NOMO-1 (cell line): ENCODE data around the gene HOXD1.

Experiments
- DNase-seq, 2 experiments: peaks; one replicate each; lab custom pipeline; 2025; ENCODE audit not compliant: unreplicated experiment in 2 of 2; lab: John Stamatoyannopoulos, UW

HOXD1 gene

DNA sequence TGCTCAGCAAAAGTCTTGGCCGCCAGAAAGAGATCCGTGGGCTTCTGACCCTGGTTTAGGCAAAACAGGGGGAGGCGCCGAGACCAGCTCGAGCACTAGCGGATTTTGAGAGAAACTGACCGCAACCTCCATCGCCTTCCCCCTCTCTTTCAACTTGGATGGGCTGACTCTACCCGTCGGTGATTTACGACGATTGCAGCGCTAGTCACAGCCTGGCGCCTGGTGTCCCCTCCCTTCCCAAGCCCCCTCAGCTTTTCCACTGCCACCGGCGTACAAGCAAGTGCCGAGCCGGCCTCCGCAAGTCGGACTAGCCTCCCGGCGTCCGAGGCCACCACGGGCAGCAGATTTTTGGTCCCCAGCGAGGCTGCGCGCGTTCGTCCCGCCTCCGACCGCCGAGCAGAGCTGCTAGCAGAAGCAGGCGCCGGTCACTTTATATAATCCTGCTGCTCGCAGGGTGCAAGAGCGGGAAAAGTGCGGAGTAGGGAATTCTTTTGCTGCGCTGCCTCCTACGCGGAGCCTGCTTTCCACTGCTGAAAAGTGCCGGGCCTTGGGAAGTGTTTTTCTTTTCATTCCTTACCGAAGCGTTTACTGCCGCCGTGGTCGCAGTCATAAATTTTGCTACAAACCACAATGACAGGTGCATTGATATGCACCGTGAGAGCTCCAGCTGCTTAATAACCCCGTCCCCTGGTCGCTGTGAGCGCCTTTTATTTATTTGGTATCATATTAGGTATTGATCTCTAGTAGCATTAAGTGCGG, 23.7 kb upstream of the HOXD1 start:
- DNase-seq = no peak

DNA sequence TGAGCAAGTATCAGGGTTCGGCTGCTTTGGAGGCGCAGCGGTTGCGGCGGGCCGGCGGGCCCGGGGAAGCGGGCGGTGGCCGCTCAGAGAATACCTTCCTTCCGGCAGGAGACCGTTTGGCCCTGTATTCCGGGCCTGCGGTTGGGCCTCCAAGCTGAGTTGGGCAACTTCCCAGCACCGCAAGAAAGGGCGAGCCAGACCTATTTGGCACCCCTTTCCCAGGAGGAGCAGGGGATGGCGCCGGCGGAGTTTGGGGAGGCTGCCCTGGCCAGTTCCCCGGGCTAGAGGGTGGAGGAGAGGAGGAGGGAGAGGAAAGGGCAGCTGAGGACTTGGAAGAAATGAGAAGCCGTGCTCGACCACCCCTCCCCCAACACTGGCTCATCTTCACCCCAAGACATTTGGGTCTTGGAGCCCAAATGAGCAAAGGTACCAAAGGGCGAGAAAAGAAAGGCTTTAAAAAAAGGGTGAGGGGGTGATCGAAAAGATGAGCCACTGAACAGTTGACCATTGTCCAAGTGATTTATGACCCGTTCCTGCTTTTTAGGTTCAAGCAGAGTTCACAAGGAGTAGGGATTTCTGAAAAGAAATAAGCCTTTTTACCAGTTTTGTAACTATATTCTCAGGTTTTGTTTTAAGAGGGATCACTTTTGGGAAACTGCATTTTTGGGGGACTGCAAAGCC, 23.0 kb upstream of the HOXD1 start:
- no peak for DNase-seq

DNA sequence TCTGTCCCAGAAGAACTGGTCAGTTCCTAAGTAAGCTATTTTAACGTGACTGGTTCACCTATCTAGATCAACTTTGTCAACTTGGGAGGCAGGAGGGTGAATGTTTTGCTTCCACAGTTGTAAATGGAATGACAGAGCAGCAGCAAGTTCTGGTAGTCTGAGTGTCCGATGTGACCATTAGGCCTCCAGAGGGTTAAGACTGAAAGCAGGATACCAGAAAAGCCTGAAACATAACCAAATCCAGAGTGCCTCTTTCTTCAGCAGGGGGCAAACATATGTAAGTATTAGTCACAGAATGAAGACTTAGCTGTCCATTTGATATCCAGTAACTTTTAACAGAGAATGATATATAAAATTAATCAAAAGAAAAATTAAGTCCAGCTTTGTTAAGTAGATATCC, 22.2 kb upstream of the HOXD1 start:
- no peak for DNase-seq

DNA sequence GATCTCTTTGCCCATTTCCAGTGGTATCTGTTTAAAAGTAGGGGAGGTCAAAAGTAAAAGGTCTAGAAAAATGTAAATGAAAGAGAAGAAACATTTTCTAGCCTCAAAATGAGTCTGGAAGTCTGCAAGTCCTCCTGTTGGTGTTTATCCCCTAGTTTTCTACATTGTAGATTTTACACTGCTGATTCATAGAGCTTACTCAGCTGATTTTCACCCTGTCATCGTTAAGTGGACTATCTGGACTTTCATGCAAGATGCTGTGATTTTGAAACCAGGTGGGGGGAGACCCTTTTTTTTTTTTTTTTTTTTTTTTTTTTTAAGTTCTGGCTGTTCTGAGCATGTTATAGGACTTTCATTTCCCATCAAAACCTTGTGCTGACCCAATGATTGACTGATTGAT, 21.1 kb upstream of the HOXD1 start:
- no peak for DNase-seq

GRCh38 chr2:176169181-176169580, 19.3 kb upstream of the HOXD1 start:
- no peak for DNase-seq

DNA sequence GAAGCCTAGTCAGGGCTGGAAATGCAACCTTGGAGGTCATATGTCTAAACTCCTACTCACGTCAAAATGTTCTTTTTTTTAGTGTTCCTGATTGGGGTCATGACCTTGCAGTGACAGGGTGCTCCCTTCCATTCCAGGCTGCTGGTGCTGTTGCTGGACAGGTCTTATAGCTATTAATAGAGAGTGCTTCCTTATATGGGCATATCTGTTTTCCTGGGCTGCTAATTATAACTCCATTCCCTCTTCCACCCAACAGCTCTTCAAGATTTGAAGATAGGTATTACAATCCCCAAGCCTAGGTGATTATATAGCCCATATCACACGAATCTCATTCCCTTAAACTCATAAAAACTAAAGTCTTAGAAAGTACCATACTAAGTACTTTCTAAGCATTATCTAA, 18.8 kb upstream of the HOXD1 start:
- no peak for DNase-seq

DNA sequence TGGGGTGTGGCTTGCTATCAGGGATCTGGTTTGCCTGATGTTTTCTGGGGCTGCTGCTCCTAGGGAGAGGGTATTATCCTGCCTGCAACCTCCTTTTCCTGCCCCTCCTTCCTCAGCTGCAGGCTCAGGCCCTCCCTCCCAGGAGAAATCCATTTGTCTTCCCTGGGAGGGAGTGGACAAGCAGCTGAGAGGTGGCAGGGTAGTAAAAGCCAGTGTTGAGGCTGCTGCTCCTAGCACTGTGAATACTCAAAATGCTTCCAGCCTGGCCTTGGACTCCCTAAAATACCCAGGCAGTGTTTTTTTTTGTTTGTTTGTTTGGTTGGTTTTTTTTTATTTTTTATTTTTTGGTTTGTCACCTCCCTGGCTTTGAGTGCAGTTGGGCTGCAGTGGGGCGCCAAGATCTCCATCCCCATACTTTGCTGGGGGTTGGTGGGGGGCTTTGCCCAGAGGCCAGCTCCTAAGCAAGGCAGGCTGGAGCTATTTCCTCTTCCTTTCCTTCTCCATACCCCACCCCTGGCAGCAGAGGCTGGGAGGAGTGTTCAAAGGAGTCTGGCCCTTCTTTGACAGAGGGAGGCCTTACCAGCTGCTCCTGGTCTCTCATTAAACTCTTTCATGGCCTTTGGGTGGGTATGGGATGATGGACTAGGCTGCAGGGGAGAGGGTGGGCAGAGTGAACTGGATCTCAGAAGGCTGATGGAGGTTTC, 17.7 kb upstream of the HOXD1 start:
- DNase-seq = no peak

DNA sequence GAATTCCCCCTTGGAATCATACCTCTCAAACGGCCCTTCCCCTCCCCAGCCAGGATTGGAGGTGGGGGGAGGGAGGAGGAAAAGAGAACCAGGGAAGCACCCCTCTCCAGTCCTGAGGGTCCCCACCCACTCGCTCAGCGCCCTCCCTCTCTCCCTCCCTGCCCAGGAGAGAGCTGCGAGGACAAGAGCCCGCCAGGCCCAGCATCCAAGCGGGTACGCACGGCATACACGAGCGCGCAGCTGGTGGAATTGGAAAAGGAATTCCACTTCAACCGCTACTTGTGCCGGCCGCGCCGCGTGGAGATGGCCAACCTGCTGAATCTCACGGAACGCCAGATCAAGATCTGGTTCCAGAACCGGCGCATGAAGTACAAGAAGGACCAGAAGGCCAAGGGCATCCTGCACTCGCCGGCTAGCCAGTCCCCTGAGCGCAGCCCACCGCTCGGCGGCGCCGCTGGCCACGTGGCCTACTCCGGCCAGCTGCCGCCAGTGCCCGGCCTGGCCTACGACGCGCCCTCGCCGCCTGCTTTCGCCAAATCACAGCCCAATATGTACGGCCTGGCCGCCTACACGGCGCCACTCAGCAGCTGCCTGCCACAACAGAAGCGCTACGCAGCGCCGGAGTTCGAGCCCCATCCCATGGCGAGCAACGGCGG, 17.0 kb upstream of the HOXD1 start:
- DNase-seq = no peak

- DNase-seq = no peak
Observed at GRCh38 chr2:176172007-176172894, 16.2 kb upstream of the HOXD1 start.

GRCh38 chr2:176172895-176173566, 15.4 kb upstream of the HOXD1 start:
- no peak for DNase-seq

DNA sequence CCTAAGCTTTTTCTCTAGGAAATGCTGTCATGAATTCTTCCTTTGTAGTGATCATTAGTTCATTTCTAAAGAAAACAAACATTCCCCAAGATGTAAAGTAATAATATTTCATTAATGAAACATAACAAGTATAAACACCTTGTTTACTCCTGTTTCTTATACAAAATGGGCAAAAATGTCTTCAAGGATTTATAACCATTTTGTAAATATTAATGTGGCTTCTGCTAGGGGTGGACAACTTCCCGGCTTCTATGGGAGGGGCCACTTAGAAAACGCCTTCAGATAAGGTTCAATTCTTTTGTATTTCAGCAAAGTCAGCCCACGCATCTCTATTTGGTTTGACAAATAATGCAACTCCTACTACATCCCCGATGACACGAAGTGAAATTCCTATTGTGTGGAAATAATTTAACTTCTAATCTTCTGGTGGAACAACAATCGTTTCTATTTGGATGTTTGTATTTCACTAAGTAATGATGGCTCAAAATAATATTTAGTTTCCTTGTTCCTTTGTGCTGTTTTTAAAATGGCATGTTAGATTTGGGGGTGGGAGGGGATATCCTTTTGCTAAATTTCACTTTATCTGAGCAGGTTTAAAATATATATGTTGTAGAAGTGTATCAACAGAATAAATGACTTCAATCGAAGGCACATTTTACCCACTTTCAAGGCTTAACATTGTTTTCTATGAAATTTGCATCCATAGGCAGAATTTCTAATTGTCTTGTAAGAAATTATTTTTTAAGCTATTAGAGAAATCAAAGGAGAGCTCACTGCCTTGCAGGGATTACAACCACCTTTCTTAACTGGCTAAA, 14.7 kb upstream of the HOXD1 start:
- DNase-seq = no peak

GRCh38 chr2:176174382-176174823, 14.1 kb upstream of the HOXD1 start:
- DNase-seq = no peak

DNA sequence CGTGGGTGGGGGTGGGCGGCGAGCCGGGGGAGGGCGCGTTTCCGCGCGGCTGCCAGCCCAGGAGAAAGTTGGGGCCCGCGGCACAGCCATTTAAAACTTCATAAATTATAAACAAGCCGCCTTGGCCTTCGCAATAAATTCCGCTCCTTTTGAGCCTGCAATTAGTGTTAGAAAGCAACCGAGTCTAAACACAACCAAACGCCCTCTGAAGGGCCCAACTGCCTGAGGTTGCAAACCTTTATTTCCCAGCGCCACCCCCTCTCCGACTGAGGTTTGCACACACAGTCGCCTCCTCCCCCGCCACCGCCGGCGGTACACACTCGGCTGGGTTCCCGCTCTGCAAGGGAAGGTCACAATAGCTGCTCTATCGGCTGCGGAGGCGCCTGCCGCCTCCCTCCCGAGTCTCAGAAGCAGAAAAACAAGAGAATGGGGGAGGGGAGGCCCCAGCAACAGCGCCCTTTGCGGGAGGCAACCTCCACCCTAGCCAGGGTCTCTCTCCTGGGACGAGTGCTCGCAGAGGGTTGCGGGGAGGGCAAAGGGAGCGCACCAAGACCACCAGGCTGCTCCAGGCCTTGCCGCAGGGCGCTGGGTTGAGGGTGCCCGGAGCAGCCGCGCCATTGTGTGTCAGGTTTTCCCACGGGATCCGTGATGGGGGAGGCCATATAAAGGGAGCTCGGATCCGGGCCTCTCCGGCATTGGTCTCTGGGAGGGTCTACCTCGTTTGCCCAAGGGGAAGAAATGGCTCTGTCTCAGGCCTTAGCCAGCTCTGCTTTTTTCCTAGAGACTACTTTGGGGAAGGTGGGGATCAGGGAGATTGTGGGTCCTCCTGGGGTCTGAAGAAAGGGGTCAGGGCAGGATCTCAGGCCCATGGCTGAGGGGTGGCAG, 13.4 kb upstream of the HOXD1 start:
- no peak for DNase-seq

- no peak for DNase-seq
Observed at GRCh38 chr2:176175709-176176607, 12.5 kb upstream of the HOXD1 start.

DNA sequence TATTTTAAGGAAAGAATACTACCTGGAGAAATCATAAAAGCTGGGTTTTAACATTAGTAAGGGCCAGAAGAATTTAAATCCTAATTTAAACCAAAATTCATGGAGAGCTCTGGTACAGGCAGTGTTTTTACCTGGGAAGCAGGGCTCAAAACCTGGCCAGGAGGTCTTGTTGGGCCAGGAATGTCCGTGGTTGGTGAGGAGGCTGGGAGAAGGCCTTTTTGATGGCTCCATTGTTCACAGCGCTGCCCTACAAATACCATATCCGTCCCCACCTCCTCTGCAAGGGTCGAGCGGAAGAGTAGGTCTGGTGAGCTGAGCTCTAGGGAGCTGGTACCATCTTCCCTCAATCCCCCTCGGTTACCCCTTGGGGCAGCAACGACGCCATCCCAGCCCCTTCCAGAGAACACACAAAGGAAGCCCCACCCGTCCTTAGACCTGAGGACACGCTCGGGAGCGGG, 10.9 kb upstream of the HOXD1 start:
- no peak for DNase-seq

DNA sequence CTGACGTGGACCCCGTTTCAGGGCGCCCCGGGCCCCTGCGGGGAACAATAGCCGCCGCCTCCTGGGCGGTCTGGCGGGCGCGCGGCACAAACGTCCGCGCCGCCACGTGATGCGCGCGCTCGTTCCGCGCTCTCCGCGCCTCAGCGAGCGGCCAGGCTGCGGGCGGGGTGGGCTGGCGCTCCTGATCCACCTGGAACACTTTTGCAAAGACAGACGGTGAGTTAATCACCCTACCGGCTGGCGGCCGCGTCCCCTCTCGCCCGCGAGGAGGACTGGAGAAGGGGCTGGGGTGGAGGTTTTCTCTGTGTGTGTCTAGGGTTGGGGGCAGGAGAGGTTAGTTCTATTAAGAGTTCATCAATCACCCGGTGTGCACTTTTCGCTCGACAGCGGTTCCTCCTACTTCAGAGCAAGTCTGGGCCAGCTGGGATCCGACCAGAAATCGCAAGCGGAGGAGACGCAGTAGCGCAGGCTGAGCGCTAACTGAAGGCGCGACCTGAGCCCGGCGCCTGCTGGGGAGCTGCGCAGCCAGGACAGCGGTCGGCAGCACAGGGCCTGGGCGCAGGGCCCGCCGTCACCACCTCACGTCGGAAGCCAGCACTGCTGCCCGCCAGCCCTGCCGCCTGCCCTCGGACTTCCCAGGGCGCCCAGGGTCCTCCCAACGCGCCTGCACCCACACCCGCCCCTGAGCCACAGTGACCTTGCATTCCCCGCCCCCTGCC, 10.3 kb upstream of the HOXD1 start:
- DNase-seq = no peak
